Lung (tissue), 12 donors: Measurements from ENCODE around the gene SLC52A3. TPM values are rescaled to one million over a fixed set of nuclear protein-coding genes. Genes with fewer than 3 reads are reported as not detected.

Experiments used
- ATAC-seq: fragments of 200-7000 bp; cut with Tn5 transposase; one replicate; pipeline ENCODE4 v1.9.1; 2020; ENCODE audit warnings: moderate number of reproducible peaks; ENCODE audit not compliant: insufficient read depth, low FRiP score
- DNase-seq, 3 donors: peaks; one replicate each; pipeline ENCODE4 v3.0.0-alpha.2; 2013 to 2017
- H3K27ac ChIP-seq, 2 donors: one replicate each; pipeline ENCODE4 v1.5.1; 2013; ENCODE audit warnings: mild to moderate bottlenecking in 2 of 2, moderate library complexity in 2 of 2, control low read depth in 1 of 2, inconsistent platforms in 1 of 2, low read depth in 1 of 2, low read length in 1 of 2
- H3K27me3 ChIP-seq, 3 donors: one replicate each; pipeline ENCODE4 v1.5.1; 2013; ENCODE audit warnings: low read length in 2 of 3; ENCODE audit not compliant: control insufficient read depth in 3 of 3, insufficient read depth in 3 of 3
- H3K36me3 ChIP-seq, 4 donors: one replicate each; pipeline ENCODE4 v1.5.1; 2013; ENCODE audit warnings: low read length in 4 of 4, mild to moderate bottlenecking in 1 of 4, moderate library complexity in 1 of 4; ENCODE audit not compliant: control insufficient read depth in 4 of 4, insufficient read depth in 4 of 4
- H3K4me1 ChIP-seq, 5 donors: one replicate each; pipeline ENCODE4 v1.5.1; 2013; ENCODE audit warnings: low read length in 5 of 5, mild to moderate bottlenecking in 2 of 5, moderate library complexity in 1 of 5; ENCODE audit not compliant: control insufficient read depth in 5 of 5, insufficient read depth in 5 of 5
- H3K4me3 ChIP-seq: one replicate; pipeline ENCODE4 v1.5.1; 2013; ENCODE audit warnings: mild to moderate bottlenecking, control low read depth, moderate library complexity
- H3K9ac ChIP-seq, 2 donors: one replicate each; pipeline ENCODE4 v1.5.1; 2013; ENCODE audit warnings: low read length in 2 of 2, control low read depth in 1 of 2; ENCODE audit not compliant: insufficient read depth in 1 of 2
- H3K9me3 ChIP-seq, 4 donors: one replicate each; pipeline ENCODE4 v1.5.1; 2013; ENCODE audit warnings: low read length in 3 of 4, mild to moderate bottlenecking in 1 of 4, moderate library complexity in 1 of 4; ENCODE audit not compliant: control insufficient read depth in 4 of 4, insufficient read depth in 3 of 4
- CTCF ChIP-seq: IDR thresholded peaks from 2 replicates; pipeline ENCODE4 v1.5.1; 2012; ENCODE audit warnings: mild to moderate bottlenecking; ENCODE audit errors: control extremely low read depth, extremely low read depth
- WGBS, 2 donors: extraction: QIAGEN DNeasy Blood & Tissue Kit; methylation state at CpG; one replicate each; pipeline ENCODE4 v1.1.7; 2013; 5-methylcytosine and 5-hydroxymethylcytosine counted together
- polyA plus RNA-seq, 2 donors: library from polyadenylated mRNA; stranded (reverse); fragments of 200-250 nt; gene quantifications; one replicate each; pipeline ENCODE4 v1.2.1, GENCODE V29; 2013
- total RNA-seq, 2 donors: library from RNA; depleted of rRNA in 1 of 2; stranded (reverse); fragments of >200 nt in 1 of 2; gene quantifications; one replicate each; pipeline ENCODE4 v1.2.1, GENCODE V29; 2014 to 2021
- donor health status: control.
- donor health status: control.
- donor health status: Bipolar disorder and iron deficiency.
- donor health status: healthy.
- donor health status: DM: yes; HTN: yes; CAD: no.

The SLC52A3 gene
- total and polyA plus RNA-seq, 4 donors, result 1.4 to 2.7 (median 1.9) TPM

GRCh38 chr20:791056-791455, 22.8 kb upstream of the SLC52A3 start:
- no peak for DNase-seq
- no peaks in the 10 kb centered on the region for H3K27me3 ChIP-seq
- H3K27ac ChIP-seq, result no peak overlapping the region
- H3K36me3 ChIP-seq, result no peaks in the 10 kb centered on the region
- H3K4me3 ChIP-seq, result no peak overlapping the region
- peaks cover 0 to 13% (median 2%) of the 10 kb centered on the region in 4 donors for H3K9me3 ChIP-seq
- 55 to 70% methylated on average over 2 of the region's 2 CpGs for WGBS, 2 donors
- H3K4me1 ChIP-seq, result no peaks in the 10 kb centered on the region
- ATAC-seq, result no peak
- H3K9ac ChIP-seq, result no peak overlapping the region
- no peak for TF ChIP-seq CTCF

- H3K9me3 ChIP-seq, result peaks cover 0 to 13% (median 5%) of the 10 kb centered on the region in 4 donors
- H3K27me3 ChIP-seq, result no peaks in the 10 kb centered on the region
- 31 to 43% methylated on average over 1 of the region's 1 CpG for WGBS, 2 donors
- no peak overlapping the region for H3K27ac ChIP-seq
- no peak for ATAC-seq
- H3K4me1 ChIP-seq, result no peaks in the 10 kb centered on the region
- no peak overlapping the region for H3K4me3 ChIP-seq
- no peak for TF ChIP-seq CTCF
- DNase-seq, result no peak
- no peak overlapping the region for H3K9ac ChIP-seq
- H3K36me3 ChIP-seq, result no peaks in the 10 kb centered on the region
Observed at GRCh38 chr20:787825-788224, 19.5 kb upstream of the SLC52A3 start.

GRCh38 chr20:779771-780170, 11.5 kb upstream of the SLC52A3 start:
- H3K36me3 ChIP-seq, result no peaks in the 10 kb centered on the region
- no peaks in the 10 kb centered on the region for H3K27me3 ChIP-seq
- peaks cover 0 to 7% (median 3%) of the 10 kb centered on the region in 4 donors for H3K9me3 ChIP-seq
- 52 to 82% methylated on average over 3 of the region's 3 CpGs for WGBS, 2 donors
- TF ChIP-seq CTCF, result no peak
- H3K9ac ChIP-seq, result no peak overlapping the region
- H3K4me1 ChIP-seq, result no peaks in the 10 kb centered on the region
- ATAC-seq (no peak), DNase-seq (no peak)
- H3K4me3 ChIP-seq, result no peak overlapping the region
- H3K27ac ChIP-seq, result no peak overlapping the region

- WGBS, 2 donors, result 86 to 92% methylated on average over 2 of the region's 2 CpGs
- no peak for ATAC-seq
- TF ChIP-seq CTCF, result no peak
- H3K4me3 ChIP-seq, result no peak overlapping the region
- no peak overlapping the region for H3K9ac ChIP-seq
- H3K27ac ChIP-seq, result no peak overlapping the region
- no peaks in the 10 kb centered on the region for H3K27me3 ChIP-seq
- no peak for DNase-seq
- no peaks in the 10 kb centered on the region for H3K9me3 ChIP-seq
- no peaks in the 10 kb centered on the region for H3K4me1 ChIP-seq
- H3K36me3 ChIP-seq, result no peaks in the 10 kb centered on the region
Observed at GRCh38 chr20:776165-776564, 7.9 kb upstream of the SLC52A3 start.
